Activated naive CD8-positive, alpha-beta T cell (primary cell): Measurements from ENCODE around the gene MS4A18.

ENCODE experiments used
- H3K27ac Mint-ChIP-seq: one replicate; pipeline ENCODE4 v1.8.0; 2021; ENCODE audit warnings: mixed read lengths
- H3K27me3 Mint-ChIP-seq: one replicate; pipeline ENCODE4 v1.8.0; 2021; ENCODE audit warnings: mixed read lengths
- H3K36me3 Mint-ChIP-seq: one replicate; pipeline ENCODE4 v1.8.0; 2021; ENCODE audit warnings: mixed read lengths
- H3K4me1 Mint-ChIP-seq: one replicate; pipeline ENCODE4 v1.8.0; 2021; ENCODE audit warnings: low read depth, mixed read lengths
- H3K4me3 Mint-ChIP-seq: one replicate; pipeline ENCODE4 v1.8.0; 2021; ENCODE audit warnings: mild to moderate bottlenecking, mixed read lengths
- H3K9me3 Mint-ChIP-seq: one replicate; pipeline ENCODE4 v1.8.0; 2021; ENCODE audit warnings: low read depth, mixed read lengths

Gene MS4A18

GRCh38 chr11:60782393-60783140, 58.0 kb downstream of the MS4A18 start:
- Mint-ChIP-seq H3K36me3 (no peaks in the 10 kb centered on the region), H3K9me3 (no peaks in the 10 kb centered on the region), H3K4me1 (no peaks in the 10 kb centered on the region), H3K27ac (no peak overlapping the region), H3K27me3 (no peaks in the 10 kb centered on the region), H3K4me3 (no peak overlapping the region)

GRCh38 chr11:60783141-60783484, 58.6 kb downstream of the MS4A18 start:
- Mint-ChIP-seq H3K27ac (no peak overlapping the region), H3K9me3 (no peaks in the 10 kb centered on the region), H3K4me1 (no peaks in the 10 kb centered on the region), H3K27me3 (no peaks in the 10 kb centered on the region), H3K36me3 (no peaks in the 10 kb centered on the region), H3K4me3 (no peak overlapping the region)

GRCh38 chr11:60783911-60784310, 59.4 kb downstream of the MS4A18 start:
- Mint-ChIP-seq H3K27ac (no peak overlapping the region), H3K9me3 (no peaks in the 10 kb centered on the region), H3K36me3 (no peaks in the 10 kb centered on the region), H3K4me3 (no peak overlapping the region), H3K4me1 (no peaks in the 10 kb centered on the region), H3K27me3 (no peaks in the 10 kb centered on the region)

GRCh38 chr11:60785136-60785535, 60.6 kb downstream of the MS4A18 start, which contains the start of gene MS4A10:
Gene MS4A10, plus strand, starts transcription at chr11:60785333. Its CDS starts 5,003 bp downstream, at chr11:60790336.
- Mint-ChIP-seq H3K27me3 (no peaks in the 10 kb centered on the region), H3K4me1 (no peaks in the 10 kb centered on the region), H3K4me3 (no peak within 1 kb of the TSS), H3K9me3 (no peaks in the 10 kb centered on the region), H3K36me3 (no peaks in the 10 kb centered on the region), H3K27ac (no peak within 1 kb of the TSS)

GRCh38 chr11:60785806-60786361, 61.4 kb downstream of the MS4A18 start:
- H3K9me3 Mint-ChIP-seq, result no peaks in the 10 kb centered on the region
- H3K4me3 Mint-ChIP-seq, result no peak overlapping the region
- no peaks in the 10 kb centered on the region for H3K27me3 Mint-ChIP-seq
- H3K27ac Mint-ChIP-seq, result no peak overlapping the region
- no peaks in the 10 kb centered on the region for H3K36me3 Mint-ChIP-seq
- no peaks in the 10 kb centered on the region for H3K4me1 Mint-ChIP-seq

GRCh38 chr11:60786811-60787567, 62.5 kb downstream of the MS4A18 start:
- no peak overlapping the region for H3K4me3 Mint-ChIP-seq
- no peaks in the 10 kb centered on the region for H3K36me3 Mint-ChIP-seq
- H3K9me3 Mint-ChIP-seq, result no peaks in the 10 kb centered on the region
- no peaks in the 10 kb centered on the region for H3K27me3 Mint-ChIP-seq
- H3K27ac Mint-ChIP-seq, result no peak overlapping the region
- H3K4me1 Mint-ChIP-seq, result no peaks in the 10 kb centered on the region

GRCh38 chr11:60788401-60789125, 64.0 kb downstream of the MS4A18 start:
- Mint-ChIP-seq H3K36me3 (no peaks in the 10 kb centered on the region), H3K4me1 (no peaks in the 10 kb centered on the region), H3K27ac (no peak overlapping the region), H3K4me3 (no peak overlapping the region), H3K27me3 (no peaks in the 10 kb centered on the region), H3K9me3 (no peaks in the 10 kb centered on the region)

- no peaks in the 10 kb centered on the region for H3K36me3 Mint-ChIP-seq
- H3K27ac Mint-ChIP-seq, result no peak overlapping the region
- no peaks in the 10 kb centered on the region for H3K4me1 Mint-ChIP-seq
- no peaks in the 10 kb centered on the region for H3K27me3 Mint-ChIP-seq
- no peaks in the 10 kb centered on the region for H3K9me3 Mint-ChIP-seq
- H3K4me3 Mint-ChIP-seq, result no peak overlapping the region
Measured at GRCh38 chr11:60790726-60791125, 66.2 kb downstream of the MS4A18 start.

GRCh38 chr11:60791153-60791933, 66.8 kb downstream of the MS4A18 start:
- Mint-ChIP-seq H3K27ac (no peak overlapping the region), H3K27me3 (no peaks in the 10 kb centered on the region), H3K9me3 (no peaks in the 10 kb centered on the region), H3K36me3 (no peaks in the 10 kb centered on the region), H3K4me3 (no peak overlapping the region), H3K4me1 (no peaks in the 10 kb centered on the region)

GRCh38 chr11:60792521-60792920, 68.0 kb downstream of the MS4A18 start:
- Mint-ChIP-seq H3K4me3 (no peak overlapping the region), H3K36me3 (no peaks in the 10 kb centered on the region), H3K4me1 (no peaks in the 10 kb centered on the region), H3K9me3 (no peaks in the 10 kb centered on the region), H3K27ac (no peak overlapping the region), H3K27me3 (no peaks in the 10 kb centered on the region)
